Caki2 (cell line): ENCODE results near the gene KAT5. TPM values are rescaled to one million over a fixed set of nuclear protein-coding genes. Genes with fewer than 3 reads are reported as not detected.
"Not testable (repeated sequence)": the region's sequence is repeated elsewhere in the genome, so short reads cannot be mapped to it uniquely, and the experiment has no call there.

Source experiments
- DNase-seq: peaks from one replicate; pipeline ENCODE4 v3.0.0-alpha.2; 2015; ENCODE audit warnings: low read depth
- in situ Hi-C: cut with HindIII; loops from 2 replicates; pipeline ENCODE4 v1.10.0; 2016; ENCODE audit warnings: low sequenced_read_pairs, low pct_unique_long_range_greater_than_20kb, mixed read lengths
- total RNA-seq: library from RNA; depleted of rRNA; stranded (reverse); fragments of >200 nt; shearing (Covaris generic); gene quantifications from 2 replicates; pipeline ENCODE4 v1.2.3, GENCODE V29; 2014; ENCODE audit warnings: low replicate concordance; rRNA removed

Gene KAT5
- total RNA-seq = 43.6 and 71.0 TPM in 2 replicates

- DNase-seq = peak; percentile 99
Observed at GRCh38 chr11:65711785-65712632, at the start of gene KAT5. Gene KAT5, plus strand, starts transcription at chr11:65712252. Its CDS starts 16 bp downstream, at chr11:65712268.

GRCh38 chr11:65662799-65663638, 49.0 kb upstream of the KAT5 start, which contains the start of gene RELA:
Gene RELA, minus strand, starts transcription at chr11:65662916. Its CDS starts 84 bp downstream, at chr11:65662832.
- in situ Hi-C loops = no loop called here
- peak; percentile 97 for DNase-seq

More at GRCh38 chr11:65711785-65712632, at the start of gene KAT5:
- in situ Hi-C loops = no loop called here

GRCh38 chr11:65663639-65664200, 48.3 kb upstream of the KAT5 start:
- peak; percentile 32 for DNase-seq
- in situ Hi-C loops = no loop called here

GRCh38 chr11:65672180-65672860, 39.7 kb upstream of the KAT5 start:
- DNase-seq = no peak
- in situ Hi-C loops = no loop called here

- DNase-seq = no peak
- in situ Hi-C loops = no loop called here
Observed at GRCh38 chr11:65672982-65673381, 39.1 kb upstream of the KAT5 start.

- in situ Hi-C loops = no loop called here
- no peak for DNase-seq
Observed at GRCh38 chr11:65680192-65680743, 31.8 kb upstream of the KAT5 start.

GRCh38 chr11:65683480-65683879, 28.6 kb upstream of the KAT5 start:
- in situ Hi-C loops, DNase-seq: not testable (repeated sequence)

- in situ Hi-C loops = no loop called here
Observed at GRCh38 chr11:65685981-65686380, 26.1 kb upstream of the KAT5 start.

GRCh38 chr11:65691847-65692246, 20.2 kb upstream of the KAT5 start:
- DNase-seq, in situ Hi-C loops: not testable (repeated sequence)

More at GRCh38 chr11:65685981-65686380, 26.1 kb upstream of the KAT5 start:
- no peak for DNase-seq

- in situ Hi-C loops = no loop called here
- no peak for DNase-seq
Observed at GRCh38 chr11:65692367-65692766, 19.7 kb upstream of the KAT5 start.

GRCh38 chr11:65695459-65696241, 16.4 kb upstream of the KAT5 start:
- in situ Hi-C loops = no loop called here
- peak; percentile 62 for DNase-seq

GRCh38 chr11:65696802-65697552, 15.1 kb upstream of the KAT5 start:
- DNase-seq = no peak
- in situ Hi-C loops = no loop called here

- DNase-seq = no peak
- in situ Hi-C loops = no loop called here
Observed at GRCh38 chr11:65698205-65698604, 13.8 kb upstream of the KAT5 start.

GRCh38 chr11:65699306-65699705, 12.7 kb upstream of the KAT5 start:
- in situ Hi-C loops = no loop called here
- no peak for DNase-seq

- DNase-seq = no peak
- in situ Hi-C loops = no loop called here
Observed at GRCh38 chr11:65700399-65700798, 11.7 kb upstream of the KAT5 start.

GRCh38 chr11:65701686-65702085, 10.4 kb upstream of the KAT5 start:
- in situ Hi-C loops = no loop called here
- DNase-seq = no peak
